NCI-H748 treated with DMSO at 0.1 percent for 48 hours (cell line): ENCODE results near the gene SIGLEC8.
"Not testable (repeated sequence)": the region's sequence is repeated elsewhere in the genome, so short reads cannot be mapped to it uniquely, and the experiment has no call there.

Source experiments
- DNase-seq: peaks from one replicate; lab custom pipeline; 2025; lab: John Stamatoyannopoulos, UW

Gene SIGLEC8

GRCh38 chr19:51458051-51458645 is at the start of gene SIGLEC8:
SIGLEC8 (minus strand) TSS chr19:51458454; CDS start chr19:51458387, 67 bp downstream.
- DNase-seq, result no peak

DNA sequence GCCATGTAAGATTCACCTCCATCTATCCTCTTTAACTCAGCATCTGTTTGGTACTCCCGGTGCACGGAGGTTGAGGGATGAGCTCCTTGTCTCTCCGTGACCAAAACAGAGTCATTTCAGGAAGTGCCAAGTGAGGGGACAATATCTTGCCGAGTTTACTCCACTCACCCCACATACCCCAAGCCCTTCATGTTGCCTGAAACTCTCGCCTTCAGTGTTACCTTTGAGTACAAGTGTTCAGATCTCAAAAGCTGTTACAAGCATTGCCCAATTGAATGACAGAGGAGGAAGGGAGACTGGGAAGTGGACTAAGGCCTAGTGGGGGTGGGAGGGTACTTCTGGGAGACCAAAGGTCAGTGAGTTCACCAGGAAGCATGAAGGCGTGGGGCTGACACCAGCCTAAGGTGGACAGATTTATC is 49.4 kb upstream of the SIGLEC8 start:
- DNase-seq, result no peak

DNA sequence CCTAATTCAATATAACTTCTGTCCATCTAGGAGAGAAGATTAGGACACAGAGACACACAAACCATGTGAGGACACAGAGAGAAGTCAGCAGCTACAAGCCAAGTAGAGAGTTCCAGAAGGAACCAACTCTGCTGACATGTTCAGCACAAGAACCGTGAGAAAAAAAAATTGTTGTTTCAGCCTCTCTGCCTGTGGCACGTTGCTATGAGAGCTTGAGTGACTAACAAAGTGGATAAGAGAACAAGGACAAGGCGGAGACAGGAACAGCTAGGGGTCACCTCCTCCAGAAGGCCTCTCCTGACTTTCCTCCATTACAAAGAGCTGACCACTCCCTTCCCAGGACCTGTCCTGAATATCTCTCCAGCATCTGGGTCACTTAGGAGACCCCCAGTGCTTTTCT is 48.9 kb upstream of the SIGLEC8 start:
- no peak for DNase-seq

- DNase-seq, result no peak
Measured at GRCh38 chr19:51505904-51506303, 47.6 kb upstream of the SIGLEC8 start.

- no peak for DNase-seq
Measured at GRCh38 chr19:51503896-51504295, 45.6 kb upstream of the SIGLEC8 start.

DNA sequence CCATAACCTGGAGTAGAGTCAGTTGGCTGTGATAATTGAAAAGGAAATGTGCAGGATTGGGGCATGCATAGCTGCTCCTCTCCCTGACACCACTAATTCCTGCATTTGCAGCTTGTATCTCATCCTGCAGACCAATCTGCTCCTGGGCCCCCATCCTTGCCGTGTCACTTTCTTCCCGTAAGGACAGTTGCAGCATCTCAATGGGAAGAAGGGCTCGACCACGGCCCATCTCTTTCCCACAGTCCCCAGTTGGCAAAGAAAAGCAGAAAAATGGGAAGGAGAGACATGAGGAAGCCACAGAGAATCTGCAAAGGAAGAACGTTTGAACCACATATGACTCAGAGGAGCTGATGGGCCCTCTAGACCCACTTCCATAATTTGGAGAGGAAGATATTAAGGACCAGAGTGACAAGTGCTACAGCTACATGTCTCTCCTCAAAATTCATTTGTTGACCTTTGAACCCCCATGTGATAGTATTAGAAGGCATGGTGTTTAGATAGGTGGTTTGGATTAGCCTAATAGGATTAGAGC is 45.1 kb upstream of the SIGLEC8 start:
- no peak for DNase-seq

DNA sequence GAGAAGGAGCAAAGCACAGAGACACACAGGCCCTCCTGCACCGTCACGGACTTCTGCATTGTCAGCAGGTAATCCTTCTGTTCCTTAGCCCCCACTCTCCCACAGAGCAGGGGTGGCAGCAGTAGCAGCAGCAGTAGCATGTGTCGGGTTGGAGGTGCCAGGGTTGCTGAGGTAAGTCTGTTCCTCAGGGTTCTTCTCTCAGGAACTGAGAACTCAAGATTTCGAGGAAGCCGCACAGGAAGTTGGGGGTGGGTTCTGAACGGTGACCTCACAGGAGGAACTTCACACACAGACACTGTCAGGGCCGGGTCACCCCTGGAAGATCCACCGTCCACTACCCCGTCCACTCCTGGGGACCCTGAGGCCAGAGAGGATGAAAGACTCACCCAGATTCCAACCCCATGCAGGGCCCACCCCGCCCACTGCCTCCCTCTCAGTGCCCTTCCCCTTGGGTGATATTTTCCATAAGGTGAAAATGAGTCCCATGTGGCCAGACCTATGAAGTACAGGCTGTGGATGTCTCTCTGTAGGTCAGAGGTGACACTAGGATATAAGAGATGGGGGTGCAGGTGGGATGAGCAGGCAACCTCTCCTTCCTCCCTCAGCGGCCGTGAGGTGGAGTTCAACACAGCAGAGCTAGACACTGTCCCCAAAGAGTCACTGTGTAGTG is 43.5 kb upstream of the SIGLEC8 start, which contains the start of gene SIGLEC12:
TSS of gene SIGLEC12 (minus strand) at position 207 of the 670 bp plus-strand sequence. CDS start at position 140, 67 bp downstream.
- no peak for DNase-seq

DNA sequence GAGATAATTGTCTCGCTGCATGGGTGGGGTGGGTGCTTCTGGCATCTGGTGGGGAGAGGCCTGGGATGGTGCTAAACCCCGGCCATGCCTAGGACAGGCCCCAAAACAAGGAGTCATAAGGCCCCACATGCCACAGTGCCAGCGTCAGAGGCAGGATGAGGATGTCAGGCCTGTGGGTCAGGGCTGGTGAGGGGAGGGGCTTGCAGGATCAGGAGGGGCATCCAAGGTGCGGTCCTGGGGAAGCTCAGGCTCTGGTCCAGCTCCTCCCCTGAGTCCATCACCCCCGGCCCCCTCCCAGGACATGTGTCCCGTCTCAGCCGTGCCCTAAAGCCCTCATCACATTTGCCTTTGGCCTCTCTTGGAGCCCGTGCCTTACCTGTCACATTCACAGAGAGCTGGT is 42.7 kb upstream of the SIGLEC8 start:
- not testable (repeated sequence) for DNase-seq

- no peak for DNase-seq
Measured at GRCh38 chr19:51497666-51498065, 39.4 kb upstream of the SIGLEC8 start.

- DNase-seq, result no peak
Measured at GRCh38 chr19:51493776-51494175, 35.5 kb upstream of the SIGLEC8 start.

DNA sequence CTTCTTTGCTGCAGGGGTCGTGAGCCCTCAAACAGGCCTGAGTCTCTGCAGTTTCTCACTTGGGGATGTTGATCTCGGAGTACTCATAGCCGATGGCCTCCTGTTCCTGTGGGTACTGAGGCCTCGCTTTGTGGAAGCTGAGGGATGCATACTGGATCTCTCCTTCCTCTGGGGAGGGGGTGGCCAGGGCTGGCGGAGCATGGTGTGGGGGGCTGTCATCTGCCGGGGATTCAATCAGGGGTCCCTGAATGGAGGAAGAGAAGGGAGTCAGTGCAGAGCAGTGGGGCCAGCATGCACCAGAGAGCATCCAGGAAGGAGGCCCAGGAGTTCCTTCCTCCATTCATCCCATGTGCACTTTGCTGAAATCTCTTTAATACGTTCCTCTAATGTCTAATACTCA is 33.3 kb upstream of the SIGLEC8 start:
- no peak for DNase-seq

DNA sequence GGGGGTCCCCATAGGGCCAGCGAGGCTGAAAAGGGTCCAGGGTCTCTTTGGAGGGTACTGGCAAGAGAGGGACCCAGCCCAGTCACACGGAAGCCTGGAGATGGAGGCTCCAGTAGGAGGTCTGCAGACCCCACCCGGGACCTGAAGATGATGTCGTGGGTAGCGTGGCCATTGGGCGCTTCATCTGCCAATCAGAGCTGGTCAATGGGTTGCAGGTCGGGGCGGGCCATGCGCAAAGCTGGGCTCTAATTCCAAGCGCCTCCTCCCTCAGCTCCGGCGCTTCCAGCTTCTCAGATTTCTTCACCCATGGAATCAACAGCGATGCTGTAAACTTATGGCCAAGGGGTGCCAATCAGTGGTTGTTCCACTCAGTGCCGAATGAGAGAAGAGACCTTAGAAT is 32.4 kb upstream of the SIGLEC8 start:
- no peak for DNase-seq

- DNase-seq, result no peak
Measured at GRCh38 chr19:51489113-51489512, 30.9 kb upstream of the SIGLEC8 start.

DNA sequence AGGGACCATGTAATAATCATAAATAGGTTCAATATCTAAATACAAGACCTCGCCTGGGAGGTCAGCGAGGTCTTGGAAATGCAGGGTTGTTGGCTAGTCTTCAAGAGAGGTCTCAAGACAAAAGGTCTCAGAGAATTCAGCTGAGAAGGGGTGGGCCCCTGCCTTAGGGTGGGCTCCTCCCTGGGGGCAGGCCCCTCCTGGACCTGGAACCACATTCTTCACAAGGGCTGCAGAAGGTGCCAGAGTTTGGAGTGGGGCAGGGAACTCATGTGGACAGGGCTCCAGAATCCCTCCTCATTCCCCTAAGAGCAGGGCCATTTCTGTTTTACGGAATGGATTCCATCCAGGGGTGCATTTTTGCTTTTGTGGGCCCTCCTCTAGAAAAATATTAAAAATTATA is 30.2 kb upstream of the SIGLEC8 start:
- no peak for DNase-seq

DNA sequence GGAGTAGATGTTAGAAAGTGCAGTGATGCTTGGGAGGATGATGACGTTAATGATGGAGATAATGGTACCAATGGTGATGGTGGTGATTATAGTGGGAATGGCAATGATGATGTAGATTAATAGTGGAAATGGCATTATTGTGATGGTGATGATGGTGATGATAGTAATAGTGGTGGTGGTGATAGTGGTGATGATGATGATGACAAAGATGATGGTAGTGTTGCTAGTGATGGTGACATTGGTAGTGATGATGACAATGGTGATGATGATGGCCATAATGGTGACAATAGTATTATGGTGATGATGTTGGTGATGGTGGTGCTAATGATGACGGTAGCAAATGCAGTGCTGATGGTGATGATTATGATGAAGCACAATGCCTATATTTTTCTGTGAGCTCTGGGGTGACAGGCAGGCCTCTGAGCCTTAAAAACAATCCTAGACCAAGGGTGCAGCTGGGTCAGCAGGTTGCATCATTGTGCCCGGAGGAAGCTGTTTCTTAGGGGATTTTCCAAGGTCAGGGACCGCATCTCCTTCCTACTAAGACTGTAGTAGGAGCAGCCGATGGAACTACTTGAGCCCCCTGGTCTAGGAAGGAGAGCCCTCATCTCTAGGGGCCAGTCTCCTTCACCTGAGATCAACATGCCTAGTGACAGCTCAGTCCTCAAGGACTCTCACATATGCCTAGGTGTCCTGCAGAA is 27.9 kb upstream of the SIGLEC8 start:
- no peak for DNase-seq

- DNase-seq, result no peak
Measured at GRCh38 chr19:51480590-51480989, 22.3 kb upstream of the SIGLEC8 start.

GRCh38 chr19:51479531-51480331 is 21.5 kb upstream of the SIGLEC8 start:
- DNase-seq, result no peak

DNA sequence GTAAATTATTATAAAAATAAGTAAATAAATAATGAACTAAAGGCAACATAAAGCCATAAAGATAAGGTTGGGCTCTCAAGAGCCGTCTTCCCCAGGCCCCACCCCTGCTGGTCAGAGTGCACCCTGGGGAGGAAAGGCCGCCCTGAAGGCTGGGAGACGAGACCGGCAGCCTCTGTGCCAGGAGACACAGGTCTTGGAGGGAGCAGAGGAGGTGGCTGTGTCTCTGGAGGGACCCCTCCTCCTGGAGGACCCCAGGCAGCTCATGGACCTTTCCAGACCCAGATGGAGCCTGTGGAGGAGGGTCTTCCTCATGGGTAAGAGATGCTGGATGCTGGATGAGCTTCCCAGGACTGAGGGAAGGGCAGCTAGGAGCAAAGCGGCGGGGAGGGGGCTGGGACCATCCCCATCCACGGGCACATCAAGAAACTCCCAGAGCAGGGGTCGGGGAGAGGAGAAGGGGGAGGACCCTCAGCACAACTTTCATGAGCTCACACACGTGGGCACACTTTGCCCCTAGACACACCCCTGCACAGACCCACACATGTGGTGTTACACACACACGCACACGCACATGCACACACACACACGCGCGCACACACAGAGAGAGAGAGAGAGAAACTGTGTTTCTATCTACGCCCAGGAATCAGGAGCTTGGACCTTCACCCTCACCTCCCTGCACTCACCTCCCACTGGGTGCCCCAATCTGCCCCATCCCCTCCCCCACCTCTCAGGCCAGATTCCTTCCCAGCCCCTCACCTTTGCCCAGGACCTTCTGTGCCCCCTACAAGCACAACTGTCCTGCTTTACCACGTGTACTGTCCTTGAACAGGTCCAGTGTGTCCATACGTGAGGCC is 20.4 kb upstream of the SIGLEC8 start, which contains the start of gene CEACAM18:
TSS of gene CEACAM18 (plus strand) at position 159 of the 854 bp plus-strand sequence.
- DNase-seq, result no peak

GRCh38 chr19:51477344-51477743 is 19.1 kb upstream of the SIGLEC8 start:
- DNase-seq, result no peak

DNA sequence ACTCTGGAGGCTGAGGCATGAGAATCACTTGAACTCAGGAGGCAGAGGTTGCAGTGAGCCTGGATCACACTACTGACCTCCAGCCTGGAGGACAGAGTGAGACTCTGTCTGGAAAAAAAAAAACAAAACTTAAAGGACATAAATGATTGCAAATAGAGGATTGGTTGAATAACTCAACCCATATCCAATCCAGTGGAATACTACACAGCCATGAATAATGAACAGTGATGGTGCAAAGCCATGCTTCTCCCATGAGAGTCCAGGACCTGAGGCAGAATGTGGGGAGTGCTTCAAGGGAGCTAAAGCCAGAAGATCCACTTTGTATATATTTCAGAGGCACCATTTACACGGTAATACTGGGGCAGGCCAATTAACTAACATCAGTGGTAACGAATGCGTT is 17.9 kb upstream of the SIGLEC8 start:
- no peak for DNase-seq
